Fibroblast of lung (primary cell): ENCODE measurements around the gene PTPN13.

Source experiments
- CTCF ChIP-seq, 2 donors: IDR thresholded peaks in 1 of 2; conservative IDR thresholded peaks in 1 of 2; 1 replicate in 1 of 2; 2 replicates in 1 of 2; pipeline ENCODE4 v1.5.1; 2011 to 2012; ENCODE audit warnings: low read length in 2 of 2, control low read depth in 1 of 2, inconsistent platforms in 1 of 2, low read depth in 1 of 2, mild to moderate bottlenecking in 1 of 2
- EZH2 ChIP-seq: IDR thresholded peaks from 2 replicates; pipeline ENCODE4 v1.5.1; 2012; ENCODE audit warnings: low read length, control low read depth, mild to moderate bottlenecking; ENCODE audit errors: missing control alignments

GRCh38 chr4:86778175-86778574, 184.1 kb downstream of the PTPN13 start:
- TF ChIP-seq CTCF (conservative IDR thresholded peaks at IDR 0.05 in 1 of 2, IDR thresholded peaks at IDR 0.05 in 1 of 2; ENCODE audit: low read depth in 1 of 2, low read length in 2 of 2) (no peak), EZH2 (no peak)
